ENCODE data around the gene PCDH9.

The PCDH9 gene

DNA sequence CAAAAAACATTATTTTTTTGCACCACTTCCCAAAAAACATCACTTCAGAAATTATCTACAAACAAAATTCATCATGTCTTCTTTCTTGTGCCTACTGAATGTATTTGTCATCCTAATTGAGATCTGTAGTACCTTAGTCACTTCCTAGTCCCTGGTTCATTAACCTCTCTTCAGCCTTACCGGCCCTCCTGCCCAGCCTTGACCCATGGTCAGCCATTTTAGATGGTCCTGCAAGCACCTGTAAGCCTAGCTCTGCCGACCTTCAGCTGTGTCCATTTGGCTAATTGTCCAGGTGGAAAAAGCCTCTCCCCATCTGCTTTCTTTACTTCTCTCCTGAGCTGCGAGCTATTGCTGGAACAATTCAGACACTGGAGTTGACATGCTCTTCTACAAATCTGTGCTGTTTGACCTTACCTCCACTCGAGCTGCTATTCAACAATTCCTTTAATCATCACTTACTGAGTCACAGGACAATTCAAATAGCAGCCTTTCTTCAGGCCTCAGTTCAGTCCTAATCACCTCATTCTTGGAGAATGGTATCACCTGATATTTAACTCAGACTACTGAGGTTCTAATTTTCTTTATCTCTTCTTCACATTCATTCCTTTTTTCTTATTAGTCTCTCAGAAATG lies 882.5 kb downstream of the PCDH9 start:
- in situ Hi-C loops (cut with MboI; ENCODE audit: low sequenced_read_pairs, unreplicated experiment) = no loop called here

DNA sequence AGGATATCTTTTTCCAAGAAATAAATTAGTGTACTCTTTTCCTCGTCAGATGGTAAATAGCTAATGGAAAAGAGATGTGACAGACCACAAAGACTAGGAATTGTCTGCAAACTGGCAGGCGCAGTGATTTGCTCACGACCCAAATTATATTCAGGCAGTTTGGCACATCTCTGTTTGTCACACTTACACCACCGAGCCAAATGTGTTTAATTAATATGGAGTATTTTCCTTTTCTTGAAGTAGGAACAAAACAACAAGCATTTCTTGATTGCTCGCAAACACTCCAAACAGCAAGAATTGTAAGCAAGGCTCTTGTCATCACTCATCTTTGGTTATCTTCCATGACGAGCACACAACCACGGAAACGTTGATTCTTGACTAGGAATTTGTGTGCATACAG lies 884.2 kb downstream of the PCDH9 start:
- in situ Hi-C loops (cut with MboI; ENCODE audit: low sequenced_read_pairs, unreplicated experiment) = no loop called here
- TF ChIP-seq CTCF (IDR thresholded peaks at IDR 0.05; ENCODE audit: borderline replicate concordance, control extremely low read depth, extremely low read depth, insufficient read depth, missing control alignments) = no peak
- no peak for DNase-seq (ENCODE audit: low spot score)

More for the DNA sequence above, 882.5 kb downstream of the PCDH9 start:
- no peak for DNase-seq (ENCODE audit: low spot score)
- TF ChIP-seq CTCF (IDR thresholded peaks at IDR 0.05; ENCODE audit: borderline replicate concordance, control extremely low read depth, extremely low read depth, insufficient read depth, missing control alignments) = no peak

DNA sequence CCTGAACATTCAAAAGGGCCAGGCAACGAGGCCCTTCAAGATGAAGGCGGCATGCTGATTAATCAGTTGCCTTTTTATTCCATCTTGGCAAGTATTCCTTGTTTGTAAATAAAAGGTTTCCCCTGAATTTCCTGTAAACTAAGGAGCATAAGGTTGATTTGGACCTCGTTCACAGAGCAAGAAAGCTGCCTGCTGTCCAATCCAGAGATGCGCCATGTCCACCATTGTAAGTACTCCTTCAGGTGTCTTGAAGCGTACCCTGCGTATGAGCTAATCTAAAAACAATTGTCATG lies 884.7 kb downstream of the PCDH9 start:
- in situ Hi-C loops (cut with MboI; ENCODE audit: low sequenced_read_pairs, unreplicated experiment) = no loop called here
- DNase-seq (ENCODE audit: low spot score) = no peak
- no peak for TF ChIP-seq CTCF (IDR thresholded peaks at IDR 0.05; ENCODE audit: borderline replicate concordance, control extremely low read depth, extremely low read depth, insufficient read depth, missing control alignments)

DNA sequence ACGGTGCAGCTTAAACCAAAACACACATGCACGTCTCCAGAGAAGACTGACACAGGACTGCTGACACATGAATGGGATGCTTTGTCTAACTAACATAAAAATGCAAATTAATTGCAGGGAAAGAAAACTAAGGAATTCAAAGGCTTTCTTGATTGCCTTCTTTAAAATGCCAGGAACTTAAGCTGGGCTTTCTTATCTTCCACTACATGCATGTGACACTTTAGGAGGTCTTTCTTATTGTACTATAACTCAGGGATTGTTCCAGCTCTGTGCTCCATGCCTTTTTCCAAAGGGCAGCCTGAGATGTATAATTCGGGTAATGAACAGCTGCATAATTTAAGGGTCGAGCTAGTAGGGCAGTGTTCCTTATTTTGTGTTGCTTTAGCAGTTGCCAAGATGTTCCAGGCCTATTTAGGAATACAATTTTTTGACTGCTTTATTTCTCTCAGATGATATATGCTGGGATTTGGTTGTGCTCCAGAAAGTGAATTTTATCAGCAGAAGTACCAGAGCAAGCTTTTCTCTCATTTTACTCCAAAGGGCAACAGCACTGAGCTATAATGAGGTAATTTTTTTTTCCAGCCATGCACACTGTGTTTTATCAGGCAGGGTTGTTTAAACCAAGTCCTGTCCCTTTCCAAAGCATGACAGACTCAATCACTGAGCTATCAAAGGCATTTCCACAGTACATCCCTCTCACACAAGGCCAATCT lies 885.2 kb downstream of the PCDH9 start:
- in situ Hi-C loops (cut with MboI; ENCODE audit: low sequenced_read_pairs, unreplicated experiment) = no loop called here
- no peak for DNase-seq (ENCODE audit: low spot score)
- TF ChIP-seq CTCF (IDR thresholded peaks at IDR 0.05; ENCODE audit: borderline replicate concordance, control extremely low read depth, extremely low read depth, insufficient read depth, missing control alignments) = no peak

- in situ Hi-C loops (cut with MboI; ENCODE audit: low sequenced_read_pairs, unreplicated experiment) = no loop called here
- no peak for DNase-seq (ENCODE audit: low spot score)
- no peak for TF ChIP-seq CTCF (IDR thresholded peaks at IDR 0.05; ENCODE audit: borderline replicate concordance, control extremely low read depth, extremely low read depth, insufficient read depth, missing control alignments)
Observed at GRCh38 chr13:66343224-66343828, 886.8 kb downstream of the PCDH9 start.

DNA sequence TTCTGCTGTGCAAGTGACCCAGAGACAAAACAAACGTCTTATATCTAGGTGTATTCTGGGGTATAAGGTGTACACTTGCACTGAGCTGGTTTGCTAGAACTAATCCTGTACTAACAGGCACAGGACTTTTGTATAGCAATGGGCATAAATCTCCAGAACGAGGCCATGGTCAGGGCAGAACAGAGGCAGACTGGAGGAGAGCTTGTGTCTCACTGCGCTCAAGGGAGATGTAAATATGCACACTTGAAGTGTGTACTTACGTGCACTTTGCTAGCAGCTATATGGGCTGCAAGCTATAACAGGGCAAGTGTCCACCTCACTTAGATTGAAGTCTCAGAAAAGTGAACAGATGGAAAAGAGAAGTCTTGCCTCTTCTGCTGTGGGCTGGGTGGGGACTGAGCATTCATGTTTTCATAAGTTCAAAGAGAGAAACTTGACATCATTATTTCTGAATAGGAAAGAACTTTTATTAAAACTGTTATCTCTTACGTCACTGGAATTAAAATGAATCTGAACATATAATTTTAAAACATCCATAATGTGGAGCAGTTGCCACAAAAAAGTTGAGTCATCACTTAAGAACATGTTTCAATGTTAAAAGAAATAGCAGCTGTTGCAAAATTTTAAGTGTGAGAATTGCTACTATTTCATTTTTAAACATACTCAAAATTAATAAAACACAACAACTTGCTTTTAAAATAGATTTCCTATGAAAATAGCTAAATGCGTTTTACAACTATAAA lies 888.3 kb downstream of the PCDH9 start:
- in situ Hi-C loops (cut with MboI; ENCODE audit: low sequenced_read_pairs, unreplicated experiment) = no loop called here
- DNase-seq (ENCODE audit: low spot score) = no peak
- TF ChIP-seq CTCF (IDR thresholded peaks at IDR 0.05; ENCODE audit: borderline replicate concordance, control extremely low read depth, extremely low read depth, insufficient read depth, missing control alignments) = no peak

All from GM13976 (cell line).